GM12878 (cell line): ENCODE results near the gene STOML3. TPM values are rescaled to one million over a fixed set of nuclear protein-coding genes. Genes with fewer than 3 reads are reported as not detected.

Experiments used
- ATAC-seq: fragments of 200-7000 bp; cut with Tn5 transposase; 3 replicates; pipeline ENCODE4 v1.9.1; 2020; ENCODE audit warnings: mild to moderate bottlenecking, moderate library complexity
- BruUV-seq: library from RNA; stranded (reverse); fragments of 400-500 nt; replicated peaks from 2 replicates; lab custom pipeline; 2021; lab: Mats Ljungman, UMichigan
- CTCF ChIA-PET: fragments of 300-600 bp; sonication (Branson Sonifier 250); formaldehyde crosslinking; extraction: SDS; loops from one replicate; lab custom pipeline; 2021; ENCODE audit warnings: inconsistent platforms; lab: Yijun Ruan, JAX
- POLR2A ChIA-PET: fragments of 350-600 bp; formaldehyde crosslinking; extraction: SDS; loops from one replicate; lab custom pipeline; 2021; ENCODE audit warnings: inconsistent platforms; lab: Charles Lee
- RAD21 ChIA-PET: fragments of 300-600 bp; sonication (Branson Sonifier 250); formaldehyde crosslinking; loops from one replicate; lab custom pipeline; 2023; ENCODE audit warnings: antibody characterized with exemption; ENCODE audit not compliant: unreplicated experiment; lab: Charles Lee
- SMC1A ChIA-PET: fragments of 300-600 bp; sonication (Branson Sonifier 250); formaldehyde crosslinking; loops from one replicate; lab custom pipeline; 2023; ENCODE audit not compliant: unreplicated experiment, uncharacterized antibody; lab: Charles Lee
- DNase-seq: peaks from one replicate; pipeline ENCODE4 v3.0.0-alpha.2; 2011; ENCODE audit warnings: low read depth, low spot score
- FAIRE-seq: peaks from 3 replicates; lab custom pipeline; 2011; peaks lifted over from hg19 to GRCh38; lab: Jason Lieb, UNC
- H2AFZ ChIP-seq: 2 replicates; pipeline ENCODE4 v1.6.0; 2011; ENCODE audit warnings: low read depth, low read length, control low read depth; ENCODE audit not compliant: control insufficient read depth
- H3K27ac ChIP-seq: 2 replicates; pipeline ENCODE4 v1.5.1; 2011; ENCODE audit warnings: control low read depth; ENCODE audit not compliant: control insufficient read depth, insufficient read depth
- H3K27me3 ChIP-seq, 2 experiments: replicated peaks in 1 of 2; 2 replicates each; pipeline versions ENCODE4 v1.6.0 to v1.6.1; 2011; ENCODE audit warnings: low read length in 1 of 2; ENCODE audit not compliant: control insufficient read depth in 2 of 2, insufficient read depth in 2 of 2
- H3K36me3 ChIP-seq, 2 experiments: 2 replicates each; pipeline ENCODE4 v1.5.1; 2011; ENCODE audit warnings: low read length in 1 of 2; ENCODE audit not compliant: control insufficient read depth in 2 of 2, insufficient read depth in 2 of 2
- H3K4me1 ChIP-seq: 2 replicates; pipeline ENCODE4 v1.6.1; 2011; ENCODE audit warnings: mild to moderate bottlenecking, low read length, moderate library complexity, mixed read lengths; ENCODE audit not compliant: control insufficient read depth, insufficient read depth
- H3K4me2 ChIP-seq: 2 replicates; pipeline ENCODE4 v1.6.0; 2011; ENCODE audit warnings: control low read depth; ENCODE audit not compliant: control insufficient read depth, insufficient read depth
- H3K4me3 ChIP-seq: fragments of 200-600 bp; sonication (generic); 2 replicates; pipeline ENCODE4 v1.5.1; 2016
- H3K79me2 ChIP-seq: 2 replicates; pipeline ENCODE4 v1.6.0; 2011; ENCODE audit warnings: low read length; ENCODE audit not compliant: control insufficient read depth, insufficient read depth
- H3K9ac ChIP-seq: 2 replicates; pipeline ENCODE4 v1.8.0; 2011; ENCODE audit warnings: low read length, control low read depth, mixed read lengths; ENCODE audit not compliant: control insufficient read depth, insufficient read depth
- H3K9me3 ChIP-seq: replicated peaks from 3 replicates; pipeline ENCODE4 v1.5.1; 2011; ENCODE audit warnings: mild to moderate bottlenecking, low read length; ENCODE audit not compliant: control insufficient read depth, insufficient read depth
- H4K20me1 ChIP-seq: 2 replicates; pipeline ENCODE4 v1.6.0; 2011; ENCODE audit not compliant: control insufficient read depth, insufficient read depth
- BACH1 ChIP-seq: fragments of 450-650 bp; IDR thresholded peaks from 2 replicates; pipeline ENCODE4 v1.6.1; 2017; ENCODE audit warnings: mild to moderate bottlenecking, borderline replicate concordance
- BRCA1 ChIP-seq: IDR thresholded peaks from 2 replicates; pipeline ENCODE4 v1.6.1; 2011; ENCODE audit warnings: low read depth, low read length, improper control_type of control experiment
- FOXM1 ChIP-seq: IDR thresholded peaks from 2 replicates; pipeline ENCODE4 v1.6.1; 2012; ENCODE audit warnings: low read depth, mild to moderate bottlenecking, inconsistent platforms, low read length, moderate library complexity
- GATAD2B ChIP-seq: fragments of 450-650 bp; conservative IDR thresholded peaks from 2 replicates; pipeline ENCODE4 v1.6.1; 2017; ENCODE audit warnings: low read depth, mild to moderate bottlenecking, moderate library complexity
- HDAC6 ChIP-seq: fragments of 200-600 bp; sonication (generic); IDR thresholded peaks from one replicate; pipeline ENCODE4 v1.8.0; 2017; ENCODE audit warnings: antibody characterized with exemption; ENCODE audit not compliant: unreplicated experiment
- MAX ChIP-seq: IDR thresholded peaks from 2 replicates; pipeline ENCODE4 v1.6.1; 2012; ENCODE audit warnings: low read depth, low read length, improper control_type of control experiment
- MTA2 ChIP-seq: fragments of 450-650 bp; IDR thresholded peaks from 2 replicates; pipeline ENCODE4 v1.6.1; 2016; ENCODE audit warnings: low read depth, mild to moderate bottlenecking, moderate library complexity
- MYC ChIP-seq: IDR thresholded peaks from 2 replicates; pipeline ENCODE4 v1.6.1; 2011; ENCODE audit warnings: mild to moderate bottlenecking, low read length, moderate library complexity, inconsistent platforms; ENCODE audit not compliant: insufficient read depth, insufficient replicate concordance, insufficient read length, severe bottlenecking
- SMAD5 ChIP-seq: IDR thresholded peaks from 2 replicates; pipeline ENCODE4 v1.6.1; 2016; ENCODE audit warnings: antibody characterized with exemption, low read depth
- TAF1 ChIP-seq: IDR thresholded peaks from 2 replicates; pipeline ENCODE4 v1.6.1; 2011; ENCODE audit warnings: mild to moderate bottlenecking, low read depth, low read length, borderline replicate concordance
- ZNF207 ChIP-seq: fragments of 450-650 bp; IDR thresholded peaks from 2 replicates; pipeline ENCODE4 v1.6.1; 2014; ENCODE audit warnings: antibody characterized with exemption, mild to moderate bottlenecking, borderline replicate concordance
- WGBS: methylation state at CpG from one replicate; pipeline ENCODE4 v1.1.6; 2016; ENCODE audit warnings: low lambda C conversion rate; ENCODE audit not compliant: insufficient replicate concordance, insufficient coverage; ENCODE audit errors: missing lambda C conversion rate; 5-methylcytosine and 5-hydroxymethylcytosine counted together
- in situ Hi-C: fragments of 300-500 bp; cut with MboI; formaldehyde crosslinking; loops from 9 replicates; pipeline ENCODE4 v1.14.3; 2018; ENCODE audit warnings: mixed read lengths
- intact Hi-C: fragments of 100-400 bp; cut with micrococcal nuclease; formaldehyde crosslinking; loops from one replicate; pipeline ENCODE4 v1.14.2; 2022; ENCODE audit not compliant: unreplicated experiment
- polyA plus RNA-seq, 11 experiments: library from polyadenylated mRNA; depleted of rRNA in 4 of 11; unstranded in 6 of 11; stranded (reverse) in 5 of 11; fragments of >200 nt; fragmentation: Nextera tagmentation in 4 of 11; fragmentation: Illumina TruSeq in 1 of 11; extraction: Ambion mirVana in 4 of 11; extraction: Trizol in 1 of 11; gene quantifications; 1 replicate in 1 of 11; 2 replicates in 10 of 11; pipeline versions ENCODE4 v1.2.1 to v1.2.3, GENCODE V29; 2011 to 2016; ENCODE audit warnings: inconsistent platforms in 2 of 11, missing spikeins in 2 of 11, low read depth in 1 of 11
- total RNA-seq, 4 experiments: library from RNA; depleted of rRNA in 3 of 4; stranded (reverse); fragments of >200 nt in 3 of 4; fragmentation: Illumina TruSeq in 1 of 4; extraction: Trizol in 1 of 4; gene quantifications; 2 replicates each; pipeline versions ENCODE4 v1.2.1 to v1.2.3, GENCODE V29; 2013 to 2021

STOML3 gene
- total and polyA plus RNA-seq, 10 of the 15 experiments (the other 5 are each of a cell fraction or from before 2014, with no cell fraction given): not detected

DNA sequence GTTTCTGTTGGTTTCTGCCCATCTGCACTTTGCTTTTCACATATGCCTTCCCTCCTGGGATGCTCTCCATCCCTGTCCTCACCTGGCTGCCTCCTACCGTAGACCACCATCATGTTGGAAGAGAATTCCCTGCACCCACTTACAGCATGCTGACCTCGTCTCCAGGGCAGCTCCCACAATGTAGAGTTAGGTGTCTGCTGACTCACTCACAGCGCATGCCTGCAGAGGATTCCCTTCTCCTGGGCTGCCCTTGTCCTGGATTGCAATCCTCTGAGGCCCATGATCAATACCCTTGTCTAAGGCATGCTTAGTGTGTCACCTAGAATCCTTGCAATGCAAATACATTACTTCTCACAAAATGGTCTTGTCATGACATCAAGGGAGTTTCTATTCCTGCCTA, 43.6 kb downstream of the STOML3 start:
- Histone ChIP-seq H3K4me3 (no peak overlapping the region), H3K9ac (no peak overlapping the region), H2AFZ (no peak overlapping the region), H3K27me3 (no peaks in the 10 kb centered on the region), H3K4me1 (no peaks in the 10 kb centered on the region), H4K20me1 (no peaks in the 10 kb centered on the region), H3K4me2 (no peak overlapping the region), H3K9me3 (no peaks in the 10 kb centered on the region), H3K27ac (no peak overlapping the region), H3K36me3 (no peaks in the 10 kb centered on the region), H3K79me2 (no peaks in the 10 kb centered on the region)
- POLR2A ChIA-PET: no interaction called here
- intact Hi-C loops (no loop called here), in situ Hi-C loops (no loop called here)
- no peak for ATAC-seq
- WGBS: 17% methylated on average over 3 of the region's 3 CpGs
- CTCF ChIA-PET: no interaction called here
- no peak for DNase-seq
- no peak for TF ChIP-seq MAX
- TF ChIP-seq BRCA1: no peak
- no peak for TF ChIP-seq ZNF207
- TF ChIP-seq MYC: no peak
- no peak for TF ChIP-seq TAF1
- no peak for TF ChIP-seq HDAC6
- TF ChIP-seq FOXM1: no peak
- no peak for TF ChIP-seq GATAD2B
- no peak for TF ChIP-seq SMAD5
- no peak for TF ChIP-seq BACH1
- TF ChIP-seq MTA2: no peak
- RAD21 ChIA-PET: no interaction called here
- no TSS peak for BruUV-seq
- FAIRE-seq: no peak
- SMC1A ChIA-PET: no interaction called here
